DND-41 (cell line): ENCODE measurements around the gene KAZN.

Experiments
- EZH2 ChIP-seq: IDR thresholded peaks from 3 replicates; pipeline ENCODE4 v1.6.1; 2012; ENCODE audit warnings: borderline replicate concordance, low read depth, mild to moderate bottlenecking, moderate library complexity, low read length, inconsistent platforms; ENCODE audit not compliant: severe bottlenecking
- TF ChIP-seq, protein P1 (sequence below): IDR thresholded peaks from 2 replicates; pipeline ENCODE4 v1.5.1; 2012; ENCODE audit warnings: borderline replicate concordance, low read length, moderate library complexity, mild to moderate bottlenecking; ENCODE audit not compliant: poor library complexity, severe bottlenecking; ENCODE audit errors: extremely low read depth

DNA sequence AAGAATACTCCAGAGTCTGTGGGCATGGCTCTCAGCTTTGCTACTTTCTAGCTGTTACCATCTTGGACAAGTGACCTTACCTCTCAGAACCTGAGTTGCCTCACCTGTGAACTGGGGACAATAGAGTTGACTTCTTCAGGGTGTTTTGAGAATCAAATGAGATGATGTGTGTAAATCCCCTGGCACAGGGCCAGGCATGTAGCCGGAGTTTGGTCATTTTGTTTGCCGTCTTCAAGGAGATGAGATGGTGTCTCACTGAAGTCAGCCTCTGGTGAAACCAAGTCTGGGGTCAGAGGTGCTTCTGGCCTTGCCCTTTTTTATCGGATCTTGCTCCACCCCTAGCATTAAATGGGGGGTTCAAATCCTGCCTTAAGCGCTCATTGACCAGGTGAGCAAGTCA is 405.9 kb downstream of the KAZN start:
- TF ChIP-seq, protein P1, sequence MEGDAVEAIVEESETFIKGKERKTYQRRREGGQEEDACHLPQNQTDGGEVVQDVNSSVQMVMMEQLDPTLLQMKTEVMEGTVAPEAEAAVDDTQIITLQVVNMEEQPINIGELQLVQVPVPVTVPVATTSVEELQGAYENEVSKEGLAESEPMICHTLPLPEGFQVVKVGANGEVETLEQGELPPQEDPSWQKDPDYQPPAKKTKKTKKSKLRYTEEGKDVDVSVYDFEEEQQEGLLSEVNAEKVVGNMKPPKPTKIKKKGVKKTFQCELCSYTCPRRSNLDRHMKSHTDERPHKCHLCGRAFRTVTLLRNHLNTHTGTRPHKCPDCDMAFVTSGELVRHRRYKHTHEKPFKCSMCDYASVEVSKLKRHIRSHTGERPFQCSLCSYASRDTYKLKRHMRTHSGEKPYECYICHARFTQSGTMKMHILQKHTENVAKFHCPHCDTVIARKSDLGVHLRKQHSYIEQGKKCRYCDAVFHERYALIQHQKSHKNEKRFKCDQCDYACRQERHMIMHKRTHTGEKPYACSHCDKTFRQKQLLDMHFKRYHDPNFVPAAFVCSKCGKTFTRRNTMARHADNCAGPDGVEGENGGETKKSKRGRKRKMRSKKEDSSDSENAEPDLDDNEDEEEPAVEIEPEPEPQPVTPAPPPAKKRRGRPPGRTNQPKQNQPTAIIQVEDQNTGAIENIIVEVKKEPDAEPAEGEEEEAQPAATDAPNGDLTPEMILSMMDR = no peak
- no peak for TF ChIP-seq EZH2
